Embryonic facial prominence (tissue), 1 donor: ENCODE data around the gene PAX5.

ENCODE experiments used
- DNase-seq: peaks from one replicate; pipeline ENCODE4 v3.0.0-alpha.2; 2016; ENCODE audit errors: extremely low spot score

PAX5 gene

DNA sequence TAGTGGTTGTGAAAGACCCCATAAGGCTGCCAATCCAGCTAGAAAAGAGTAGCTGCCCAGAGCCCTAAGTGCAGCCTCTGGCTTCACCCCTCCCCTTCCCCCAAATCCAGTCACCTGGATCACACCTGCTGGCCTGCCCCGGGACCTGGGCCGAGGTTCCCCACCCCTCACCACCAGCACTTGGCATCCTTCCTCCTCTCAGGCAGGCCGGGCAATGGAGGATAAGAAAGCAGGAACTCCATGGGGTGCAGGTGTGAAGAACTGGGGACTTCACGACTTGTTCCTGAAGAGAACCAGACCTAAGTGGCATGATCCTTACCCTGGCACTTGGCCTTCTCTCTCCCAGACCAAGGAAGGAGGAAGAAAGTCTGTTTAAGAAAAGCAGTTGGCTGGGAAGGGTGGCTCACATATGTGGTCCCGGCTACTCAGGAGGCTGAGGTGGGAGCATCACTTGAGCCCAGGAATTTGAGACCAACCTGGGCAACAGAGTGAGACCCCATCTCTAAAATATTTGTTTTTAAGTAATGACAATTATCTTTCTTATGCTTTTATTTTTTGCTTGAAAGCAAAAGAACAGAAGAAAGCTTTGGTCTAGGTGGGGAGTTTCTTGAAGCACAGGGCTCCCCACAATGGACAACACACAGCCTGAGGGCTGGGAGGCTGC, 131.1 kb downstream of the PAX5 start:
- DNase-seq, result no peak

DNA sequence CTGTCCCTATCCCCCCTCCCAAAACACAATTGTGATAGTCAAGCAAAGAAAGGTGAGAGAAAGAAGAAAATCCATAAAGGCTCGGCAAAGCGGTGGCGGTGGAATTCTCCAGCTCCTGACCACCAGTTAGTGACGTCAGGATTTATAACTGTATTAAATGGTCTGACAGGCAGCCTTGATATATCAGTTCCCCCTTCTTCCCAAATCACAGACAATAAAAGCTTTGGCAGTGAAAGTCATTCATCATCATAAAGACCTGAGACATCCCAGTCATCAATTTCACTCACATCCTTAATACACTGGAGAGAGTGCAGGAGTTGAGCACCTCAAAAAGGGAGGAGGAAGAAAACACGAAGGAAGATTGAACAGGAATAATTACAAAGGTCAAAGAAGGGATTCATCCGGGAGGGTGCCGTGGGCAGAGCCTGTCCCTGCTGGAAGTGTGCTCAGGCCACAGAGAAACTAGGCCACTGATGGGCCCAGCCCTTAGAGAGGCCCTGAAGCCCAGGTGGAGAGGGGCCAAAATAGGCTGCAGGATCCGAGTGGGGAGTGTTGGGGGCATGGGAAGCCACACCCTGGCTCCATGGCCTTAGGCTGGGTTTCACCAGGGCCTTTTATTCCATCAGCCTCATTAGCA, 131.9 kb downstream of the PAX5 start:
- DNase-seq, result no peak

DNA sequence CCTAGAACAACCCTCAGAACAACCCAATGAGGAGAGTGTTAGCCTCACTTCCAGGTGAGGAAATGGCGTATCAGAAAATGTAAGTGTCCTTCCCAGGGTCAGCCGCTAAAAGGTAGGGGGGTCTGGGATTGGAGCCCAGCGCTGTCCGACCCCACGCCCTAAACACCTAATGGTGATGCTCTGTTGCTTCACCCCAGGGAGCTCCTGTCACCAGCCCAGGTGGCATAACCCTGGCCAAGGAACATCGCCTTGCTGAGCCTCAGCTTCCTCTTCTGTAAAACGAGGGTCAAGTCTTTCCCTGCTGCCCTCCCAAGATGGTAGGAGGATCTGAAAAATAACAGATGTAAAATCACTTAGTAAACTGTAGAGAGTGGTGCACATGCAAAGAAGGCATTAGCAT, 132.5 kb downstream of the PAX5 start:
- DNase-seq, result no peak

DNA sequence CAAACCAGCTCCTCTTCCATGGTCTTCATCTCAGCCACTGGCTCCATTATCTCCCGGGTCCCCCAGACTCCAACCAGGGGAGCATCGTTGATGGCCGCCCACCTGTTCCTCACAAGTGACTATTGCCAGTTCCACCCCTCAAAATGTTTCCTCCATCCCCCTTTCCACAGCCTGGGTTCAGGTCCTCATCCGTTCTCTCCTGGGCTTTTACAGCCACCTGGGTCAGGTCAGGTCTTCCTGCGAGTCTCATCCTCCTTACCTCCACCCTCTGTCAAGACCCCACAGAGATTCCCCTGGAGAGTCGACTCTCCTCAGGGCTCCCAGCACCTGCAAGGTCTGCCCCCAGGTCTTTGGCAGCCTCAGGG, 133.2 kb downstream of the PAX5 start:
- DNase-seq, result no peak

DNA sequence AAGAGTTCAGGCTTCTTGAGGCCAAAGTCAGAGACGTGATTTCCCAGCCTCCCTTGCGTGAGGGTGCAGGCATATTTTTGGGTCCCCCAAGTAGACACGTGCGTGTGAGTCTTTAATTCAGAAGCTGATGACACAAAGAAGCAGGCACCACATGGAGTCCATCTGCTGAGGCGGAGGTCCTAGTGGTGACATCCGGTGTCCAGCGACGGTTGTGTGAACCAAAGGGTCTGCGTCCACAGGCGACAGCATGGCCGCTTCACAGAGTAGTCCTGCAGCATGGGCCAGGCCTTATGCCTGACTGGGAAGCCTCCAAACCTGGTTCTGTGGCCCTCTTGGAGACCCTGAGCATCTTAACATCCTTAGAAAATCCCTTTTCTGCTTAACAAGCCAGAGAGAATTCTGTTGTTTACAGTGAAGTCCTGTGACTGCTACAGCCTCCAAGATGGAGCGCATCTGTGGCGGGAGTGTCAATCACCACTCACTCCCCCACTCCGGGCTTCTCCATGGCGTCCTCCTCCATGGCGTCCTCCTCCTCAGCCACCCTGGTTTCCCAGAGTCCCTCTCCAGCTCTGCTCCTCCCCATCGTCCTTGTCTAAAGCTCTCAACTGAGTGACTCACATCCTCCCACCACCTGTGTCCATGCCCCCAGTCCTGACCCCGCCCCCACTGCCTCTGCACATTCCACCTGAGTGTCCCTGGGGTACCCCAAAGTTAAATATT, 133.8 kb downstream of the PAX5 start:
- no peak for DNase-seq

DNA sequence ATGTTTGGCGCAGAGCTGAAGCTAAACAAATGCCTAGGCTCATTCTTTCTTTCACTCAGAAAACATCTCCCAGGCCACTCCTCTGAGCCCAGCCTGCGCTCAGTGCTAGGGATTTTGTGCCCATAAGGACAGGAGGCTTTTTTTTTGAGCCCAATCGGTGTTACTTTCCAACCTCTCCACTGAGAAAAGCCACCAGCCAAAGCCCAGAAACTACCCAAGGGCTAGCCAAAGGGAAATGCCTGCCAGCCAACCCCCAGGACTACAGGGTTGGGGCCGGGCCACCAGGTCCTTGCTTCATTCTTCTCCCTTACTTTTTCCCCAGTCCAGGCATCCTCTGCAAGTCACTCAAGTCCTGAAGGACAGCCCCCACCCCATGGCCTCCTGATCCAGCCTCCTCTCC, 134.7 kb downstream of the PAX5 start:
- DNase-seq, result no peak

DNA sequence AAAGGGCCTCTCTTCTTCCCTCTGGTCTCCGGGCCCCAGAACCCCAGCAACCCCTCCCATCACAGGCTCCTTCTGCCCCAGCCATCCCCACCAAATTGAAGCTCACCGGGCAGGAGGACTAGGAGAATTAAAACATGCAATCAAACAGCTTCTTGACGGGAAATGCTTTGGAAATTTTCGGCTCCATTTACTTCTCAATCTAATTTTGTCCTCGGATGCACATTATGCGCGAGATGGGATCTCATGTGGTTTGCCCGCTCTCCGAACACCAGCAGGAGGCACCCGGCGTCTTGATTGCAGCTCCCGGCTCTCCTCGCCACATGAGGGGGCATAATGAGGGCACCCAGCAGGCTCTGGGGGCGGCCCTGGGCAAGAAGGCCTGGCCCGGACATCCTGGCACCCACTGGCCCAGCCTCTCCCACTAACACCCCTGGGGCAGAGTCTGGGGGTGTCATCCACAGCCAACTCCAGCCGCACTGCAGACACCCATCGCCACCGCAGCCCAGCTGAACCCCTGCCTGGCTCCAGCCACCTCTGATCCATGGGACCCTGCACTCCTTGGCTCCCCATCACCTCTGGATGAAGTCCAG, 135.5 kb downstream of the PAX5 start:
- DNase-seq, result no peak

DNA sequence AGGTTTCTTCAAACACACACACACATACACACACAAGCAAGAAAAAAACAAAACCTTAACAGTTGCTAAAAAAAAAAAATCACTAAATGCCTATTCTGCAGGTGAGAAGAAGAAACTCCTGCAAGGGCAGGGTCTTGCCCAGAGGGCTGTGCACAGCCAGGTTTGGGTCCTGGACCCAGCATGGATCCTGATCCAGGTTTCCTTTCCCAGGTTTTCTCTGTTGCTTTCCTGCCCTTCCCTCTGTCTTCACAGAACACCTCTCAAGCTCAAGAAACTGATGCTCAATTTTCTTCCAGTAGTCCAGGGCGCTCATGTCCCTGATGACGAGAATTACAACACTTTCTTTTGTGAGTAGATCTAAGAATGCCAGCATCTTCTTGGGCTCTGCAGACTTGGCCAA, 136.6 kb downstream of the PAX5 start:
- DNase-seq, result no peak

DNA sequence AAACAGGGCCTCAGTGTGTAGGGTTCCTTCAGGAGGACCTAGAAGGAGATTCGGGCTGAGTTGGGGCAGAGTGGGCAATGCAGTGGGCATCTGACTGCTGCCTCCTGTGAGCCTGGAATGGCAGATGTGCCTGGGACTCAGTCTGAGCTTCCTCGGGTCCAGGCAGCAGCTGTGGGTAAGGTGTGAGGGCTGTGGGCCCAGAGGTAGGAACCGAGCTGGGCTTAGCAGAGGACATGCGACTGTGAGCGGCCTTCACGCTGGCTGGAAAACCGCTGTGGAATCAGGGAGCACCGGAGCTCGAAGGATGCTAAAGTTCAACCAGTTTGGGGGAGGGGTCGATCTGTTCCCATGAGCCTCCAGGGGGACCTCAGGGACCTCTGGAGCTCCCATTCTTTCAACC, 137.0 kb downstream of the PAX5 start:
- no peak for DNase-seq

DNA sequence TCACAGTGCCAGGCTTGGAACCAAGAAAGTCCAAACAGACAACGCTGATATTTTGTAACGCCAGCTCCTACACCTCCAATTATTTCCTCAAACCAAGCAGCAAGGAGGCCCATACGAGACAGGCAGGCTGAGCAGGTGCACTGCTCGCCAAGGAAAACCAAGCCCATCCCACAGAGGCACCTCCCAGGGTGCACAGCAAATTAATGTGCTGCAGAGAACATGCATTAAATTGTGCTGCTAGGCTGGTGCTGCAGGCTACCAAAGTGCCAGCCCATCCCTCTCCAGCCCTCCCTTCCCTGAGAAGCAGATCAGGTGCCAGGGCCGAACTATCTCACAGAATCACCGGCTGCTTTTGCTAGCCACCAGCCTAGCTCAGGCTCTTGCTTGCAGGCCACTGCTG, 137.8 kb downstream of the PAX5 start:
- DNase-seq, result no peak

DNA sequence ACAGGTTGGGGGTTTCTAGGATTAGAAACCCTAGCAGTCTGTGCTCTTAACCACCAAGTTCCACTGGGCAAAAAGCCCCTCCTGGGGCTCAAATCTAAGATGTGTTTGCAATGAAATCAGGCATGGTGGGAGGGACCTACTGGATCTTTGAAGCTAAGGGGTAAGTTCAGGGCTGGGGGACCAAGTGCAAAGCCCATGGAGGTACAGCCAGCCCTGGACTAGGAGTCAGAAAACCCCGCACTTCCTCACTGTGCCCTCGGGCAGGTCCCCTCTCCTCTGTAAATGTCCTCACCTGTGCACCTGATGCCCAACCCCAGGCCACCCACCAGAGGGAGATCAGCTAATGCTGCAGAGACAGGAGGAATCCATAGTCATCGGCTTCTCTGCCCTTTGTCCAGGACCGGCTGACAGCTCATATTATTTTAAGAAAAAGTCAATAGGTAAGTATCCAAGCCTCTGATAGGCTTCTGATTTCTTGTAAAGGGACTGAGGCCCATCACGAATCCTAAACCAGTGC, 138.3 kb downstream of the PAX5 start:
- no peak for DNase-seq

DNA sequence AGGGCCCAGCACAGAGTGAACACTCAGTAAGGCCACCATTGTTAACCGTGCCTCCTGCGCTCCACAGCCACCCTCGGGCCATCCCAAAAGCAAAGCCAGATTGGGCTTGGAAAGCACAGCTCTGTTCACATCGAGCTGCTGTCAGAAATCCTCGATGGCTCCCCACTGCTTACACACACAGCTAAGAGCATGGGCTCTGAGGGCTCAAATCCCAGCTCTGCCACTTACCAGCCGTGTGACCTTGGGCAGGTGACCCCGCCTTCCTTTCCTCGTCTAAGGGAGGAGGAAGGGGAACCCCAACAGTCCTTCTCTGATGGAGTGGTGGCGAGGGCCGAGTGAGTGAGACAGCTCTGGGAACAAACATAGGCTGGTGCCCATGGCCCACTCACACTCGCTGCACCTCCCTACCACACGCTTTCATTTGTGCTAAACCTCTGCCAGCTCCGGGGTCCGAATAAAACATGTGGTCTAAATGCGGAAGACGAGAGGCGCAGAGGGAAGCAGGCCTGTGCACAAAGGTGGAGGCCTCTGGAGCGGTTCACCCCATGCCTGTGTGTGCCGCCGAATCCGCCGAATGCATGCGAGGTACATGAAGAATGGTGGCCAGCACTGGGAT, 139.3 kb downstream of the PAX5 start:
- no peak for DNase-seq

DNA sequence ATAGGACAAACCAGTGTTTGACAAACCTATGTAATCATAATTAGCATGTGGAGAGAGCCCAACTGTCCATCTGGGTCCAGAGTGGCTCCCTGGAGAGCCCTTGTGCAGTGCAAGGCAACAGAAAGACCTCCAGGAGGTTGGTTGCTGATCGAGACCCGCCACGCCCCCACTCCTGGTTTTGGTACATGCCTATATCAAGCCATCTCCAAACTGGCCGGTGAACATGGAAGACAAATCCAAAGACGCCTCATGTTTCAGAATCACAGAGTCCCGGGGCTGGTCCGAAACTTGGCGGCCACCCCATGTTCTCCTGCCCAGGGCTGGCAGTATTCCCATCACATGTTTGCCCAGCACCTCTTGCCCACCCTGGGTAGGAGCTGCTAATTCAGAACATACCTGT, 140.2 kb downstream of the PAX5 start:
- no peak for DNase-seq

DNA sequence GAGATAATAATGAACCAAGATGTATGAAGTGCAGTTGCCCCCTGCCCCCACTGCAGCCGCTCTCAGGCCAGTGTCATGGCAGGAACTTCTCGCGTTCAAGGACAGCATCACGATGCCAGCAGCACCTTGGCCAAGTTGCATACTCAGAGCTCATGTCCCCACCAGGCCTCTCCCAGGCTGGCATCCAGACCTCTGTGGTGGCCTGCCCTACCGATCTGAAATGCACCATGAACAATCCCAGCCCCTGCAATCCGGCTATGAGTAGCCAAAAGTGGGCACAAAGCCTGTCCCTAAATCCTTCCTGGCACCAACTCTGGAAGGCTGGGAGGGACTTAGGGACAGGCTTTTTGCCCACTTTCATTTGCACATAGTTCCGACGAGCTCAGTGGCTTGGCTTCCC, 140.9 kb downstream of the PAX5 start:
- no peak for DNase-seq

DNA sequence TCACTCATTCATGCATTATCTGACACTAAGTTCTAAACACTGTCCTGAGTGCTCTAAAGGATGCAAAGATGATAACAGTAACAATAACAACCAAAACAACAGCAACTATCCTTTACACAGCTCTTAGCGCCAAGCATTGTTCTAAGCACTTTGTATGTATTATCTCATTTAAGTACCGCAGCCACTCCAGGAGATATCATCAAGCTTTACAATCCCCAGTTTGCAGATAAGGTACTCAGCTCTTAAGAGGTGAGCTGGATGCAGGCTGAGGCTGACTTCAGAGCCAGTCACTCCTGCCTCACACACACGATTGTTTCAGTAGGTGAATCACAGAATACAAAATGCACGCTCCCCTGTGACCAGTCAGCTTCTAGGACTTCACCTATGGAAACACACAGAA, 141.8 kb downstream of the PAX5 start:
- DNase-seq, result no peak

DNA sequence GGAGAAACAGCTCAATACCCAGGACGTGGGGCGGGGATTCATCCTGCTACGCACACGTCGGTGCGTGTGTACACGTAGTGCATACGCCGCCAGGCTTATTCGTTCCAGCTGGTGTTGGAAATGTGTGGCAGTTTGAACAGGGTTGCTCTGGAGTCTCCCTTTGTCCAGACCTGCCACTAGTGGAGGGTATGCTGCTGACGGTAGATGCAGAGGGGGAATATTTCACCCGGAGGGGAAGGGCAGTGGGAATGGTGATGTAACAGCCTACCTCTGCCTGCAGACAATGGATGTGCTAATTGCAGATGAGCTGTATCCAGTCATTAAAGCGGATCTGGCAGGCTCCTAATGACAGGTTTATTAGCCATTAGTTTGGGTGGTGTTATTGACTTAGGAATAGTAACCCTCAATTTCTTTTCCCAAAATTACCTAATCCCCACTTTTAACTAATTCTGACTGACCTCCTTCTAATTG, 142.7 kb downstream of the PAX5 start:
- DNase-seq, result no peak

DNA sequence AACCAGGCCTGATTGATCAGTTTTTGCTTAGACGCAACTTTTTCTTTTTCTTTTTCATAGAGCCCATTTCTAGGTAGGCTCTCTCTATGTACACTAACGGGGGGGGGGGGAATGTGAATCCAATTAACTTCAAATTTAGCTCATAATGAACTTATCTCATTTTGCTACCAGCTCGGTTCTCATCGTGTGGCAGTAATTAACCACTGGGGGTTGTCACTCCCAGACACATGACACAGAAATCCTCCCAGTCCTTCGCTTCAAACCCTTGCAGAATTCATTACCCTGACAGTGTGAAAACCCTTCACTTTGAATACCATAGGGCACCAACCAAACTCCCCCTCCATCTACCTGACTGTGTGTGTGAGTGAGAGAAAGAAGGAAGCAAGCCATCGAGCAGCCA, 144.2 kb downstream of the PAX5 start:
- DNase-seq, result no peak

DNA sequence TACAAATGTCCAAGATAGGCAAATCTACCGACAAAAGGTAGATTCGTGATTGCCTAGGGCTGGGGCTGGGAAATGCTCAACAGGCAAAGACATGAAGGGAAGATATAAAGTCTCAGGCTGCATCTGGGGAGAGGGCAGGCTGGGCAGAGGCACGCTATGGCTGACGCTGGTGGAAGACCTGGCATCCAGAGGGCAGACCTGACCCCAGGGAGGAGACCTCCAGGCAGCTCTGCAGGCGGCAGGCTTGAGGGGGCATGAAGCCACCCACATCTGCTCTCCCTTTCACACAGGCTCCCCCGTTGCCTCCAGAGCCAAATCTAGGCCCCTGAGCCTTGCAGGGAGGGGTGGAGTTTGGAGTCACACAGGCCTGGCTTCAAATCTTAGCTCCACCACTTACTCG, 145.5 kb downstream of the PAX5 start:
- DNase-seq, result no peak

DNA sequence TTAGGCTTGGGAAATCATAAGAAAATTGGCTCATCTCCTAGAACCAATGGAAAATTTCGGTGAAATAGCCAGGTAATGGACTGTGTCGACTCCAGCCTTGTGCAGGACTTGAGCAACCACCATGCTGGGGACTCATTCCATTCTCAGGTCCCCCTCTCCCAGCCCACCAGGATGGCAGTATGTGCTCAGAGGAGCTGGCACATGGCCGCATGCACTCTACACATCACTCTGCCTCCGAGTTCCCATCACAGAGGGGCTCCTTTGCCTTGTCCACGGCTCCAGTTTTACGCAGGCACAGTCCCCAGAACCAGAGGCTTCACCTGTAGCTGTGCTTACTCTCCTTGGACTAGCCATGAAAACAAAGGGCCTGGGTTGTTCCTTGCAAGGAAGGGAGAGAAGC, 149.3 kb downstream of the PAX5 start:
- DNase-seq, result no peak

DNA sequence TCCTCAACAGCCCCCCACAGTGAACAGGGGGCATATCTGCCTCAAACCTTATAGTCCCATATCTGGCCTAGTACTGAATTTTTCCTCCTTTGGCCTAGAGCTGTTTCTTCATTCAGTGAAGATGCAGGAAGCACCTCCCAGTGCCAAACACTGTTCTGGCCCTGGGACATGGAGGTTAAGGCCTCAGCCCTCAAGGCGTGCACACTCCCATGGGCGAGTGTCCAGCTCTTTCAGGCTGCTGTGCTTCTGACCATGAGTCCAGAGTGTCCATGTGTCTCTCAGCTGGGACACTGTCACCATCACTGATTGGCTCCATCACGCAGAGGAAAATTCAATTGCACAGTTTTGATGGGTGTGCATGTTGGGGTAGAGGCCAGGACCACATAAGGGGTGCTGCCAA, 151.5 kb downstream of the PAX5 start:
- DNase-seq, result no peak

DNA sequence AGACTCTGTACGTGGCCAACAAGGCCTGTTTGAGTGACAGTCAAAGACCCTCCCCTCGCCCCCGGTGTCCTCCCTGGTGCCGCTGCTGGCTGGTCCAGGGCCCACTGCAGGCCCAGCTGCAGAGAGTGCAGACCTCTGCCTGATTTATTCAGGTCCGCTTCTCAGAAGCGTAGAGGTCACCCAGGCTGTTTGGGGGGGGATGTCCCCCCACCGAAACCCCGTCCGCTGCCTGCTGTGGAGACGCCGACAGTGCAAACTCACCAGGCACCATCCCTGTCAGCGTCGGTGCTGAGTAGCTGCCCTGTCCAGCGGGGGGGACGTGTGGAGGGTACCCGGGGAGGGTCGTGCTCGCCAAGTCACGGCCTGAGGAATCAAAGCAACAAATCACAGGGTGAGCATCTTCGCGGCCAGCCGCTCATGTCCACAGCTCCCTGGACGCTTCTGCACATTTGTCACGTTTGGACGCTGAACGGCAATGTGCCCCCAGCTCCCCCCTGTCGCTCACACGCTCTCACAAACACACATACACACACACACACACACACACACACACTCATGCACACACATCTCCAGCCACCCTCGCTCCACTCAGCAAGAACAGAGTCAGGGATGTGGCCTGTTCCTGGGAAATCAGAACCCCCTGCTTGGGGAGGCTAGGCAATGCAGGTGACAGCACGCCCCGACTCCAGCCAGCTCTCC, 152.2 kb downstream of the PAX5 start:
- no peak for DNase-seq

DNA sequence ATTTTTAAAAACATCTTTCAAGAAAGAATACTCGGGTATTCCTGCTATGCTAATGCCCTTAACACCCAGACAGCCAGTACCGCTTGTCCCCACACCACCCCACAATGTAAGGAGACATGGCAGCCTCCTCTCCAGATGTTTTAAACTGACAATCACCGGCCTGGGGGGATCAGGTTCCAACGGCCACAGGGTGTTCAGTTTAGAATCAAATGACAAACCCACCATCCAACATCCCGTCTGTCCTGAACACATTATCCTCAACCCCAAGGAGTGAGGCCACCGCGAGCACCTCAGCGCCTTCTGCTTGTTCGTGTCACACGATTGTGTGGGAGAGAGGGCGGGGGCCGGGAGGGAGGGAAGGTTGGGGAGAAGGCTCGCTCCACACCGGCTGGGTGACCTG, 152.8 kb downstream of the PAX5 start:
- no peak for DNase-seq
